ENCODE measurements around the gene GNAO1. TPM values are rescaled to one million over a fixed set of nuclear protein-coding genes. Genes with fewer than 3 reads are reported as not detected.

GNAO1 gene
- total RNA-seq, 4 donors from 2014 or later: 0.67 to 4.0 (median 2.2) TPM

DNA sequence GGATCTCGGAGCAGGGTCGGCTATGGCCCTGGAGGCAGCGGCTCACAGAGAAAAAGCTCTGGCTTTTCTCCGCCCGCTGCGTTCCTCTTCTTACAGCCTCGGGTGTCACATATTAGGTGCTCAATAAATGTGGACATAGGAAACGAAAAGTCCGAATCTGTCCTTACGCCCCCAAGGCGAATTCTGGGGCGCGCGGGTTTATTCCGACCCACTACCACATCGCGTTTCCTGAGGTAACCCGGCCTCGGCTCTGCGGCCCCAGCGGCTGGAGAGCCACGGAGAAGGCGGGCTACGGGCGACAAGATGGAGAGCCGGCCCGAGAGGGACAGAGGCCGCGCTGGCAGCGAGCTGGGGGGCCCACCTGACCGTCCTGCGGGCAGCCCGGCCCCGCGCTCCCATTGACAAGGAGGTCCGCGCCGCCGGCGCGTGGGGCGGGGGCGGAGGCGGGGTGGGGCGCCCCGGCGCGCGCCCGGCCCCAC is 573 bp upstream of the GNAO1 start:
- TF ChIP-seq, protein P1, sequence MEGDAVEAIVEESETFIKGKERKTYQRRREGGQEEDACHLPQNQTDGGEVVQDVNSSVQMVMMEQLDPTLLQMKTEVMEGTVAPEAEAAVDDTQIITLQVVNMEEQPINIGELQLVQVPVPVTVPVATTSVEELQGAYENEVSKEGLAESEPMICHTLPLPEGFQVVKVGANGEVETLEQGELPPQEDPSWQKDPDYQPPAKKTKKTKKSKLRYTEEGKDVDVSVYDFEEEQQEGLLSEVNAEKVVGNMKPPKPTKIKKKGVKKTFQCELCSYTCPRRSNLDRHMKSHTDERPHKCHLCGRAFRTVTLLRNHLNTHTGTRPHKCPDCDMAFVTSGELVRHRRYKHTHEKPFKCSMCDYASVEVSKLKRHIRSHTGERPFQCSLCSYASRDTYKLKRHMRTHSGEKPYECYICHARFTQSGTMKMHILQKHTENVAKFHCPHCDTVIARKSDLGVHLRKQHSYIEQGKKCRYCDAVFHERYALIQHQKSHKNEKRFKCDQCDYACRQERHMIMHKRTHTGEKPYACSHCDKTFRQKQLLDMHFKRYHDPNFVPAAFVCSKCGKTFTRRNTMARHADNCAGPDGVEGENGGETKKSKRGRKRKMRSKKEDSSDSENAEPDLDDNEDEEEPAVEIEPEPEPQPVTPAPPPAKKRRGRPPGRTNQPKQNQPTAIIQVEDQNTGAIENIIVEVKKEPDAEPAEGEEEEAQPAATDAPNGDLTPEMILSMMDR (IDR thresholded peaks at IDR 0.05): no peak
- TF ChIP-seq POLR2A (IDR thresholded peaks at IDR 0.05): no peak
- peak in 1 of 2 donors; percentile 86 for DNase-seq (ENCODE audit: low spot score in 2 of 2)
- peak overlapping the region; percentile 55 for H3K4me3 ChIP-seq (ENCODE audit: low read depth, poor library complexity, severe bottlenecking)
- intact Hi-C loops (cut with DNase I; ENCODE audit: low total_unique reads): no loop called here
- WGBS, 2 donors: 2% methylated on average over 19 of the region's 50 CpGs

DNA sequence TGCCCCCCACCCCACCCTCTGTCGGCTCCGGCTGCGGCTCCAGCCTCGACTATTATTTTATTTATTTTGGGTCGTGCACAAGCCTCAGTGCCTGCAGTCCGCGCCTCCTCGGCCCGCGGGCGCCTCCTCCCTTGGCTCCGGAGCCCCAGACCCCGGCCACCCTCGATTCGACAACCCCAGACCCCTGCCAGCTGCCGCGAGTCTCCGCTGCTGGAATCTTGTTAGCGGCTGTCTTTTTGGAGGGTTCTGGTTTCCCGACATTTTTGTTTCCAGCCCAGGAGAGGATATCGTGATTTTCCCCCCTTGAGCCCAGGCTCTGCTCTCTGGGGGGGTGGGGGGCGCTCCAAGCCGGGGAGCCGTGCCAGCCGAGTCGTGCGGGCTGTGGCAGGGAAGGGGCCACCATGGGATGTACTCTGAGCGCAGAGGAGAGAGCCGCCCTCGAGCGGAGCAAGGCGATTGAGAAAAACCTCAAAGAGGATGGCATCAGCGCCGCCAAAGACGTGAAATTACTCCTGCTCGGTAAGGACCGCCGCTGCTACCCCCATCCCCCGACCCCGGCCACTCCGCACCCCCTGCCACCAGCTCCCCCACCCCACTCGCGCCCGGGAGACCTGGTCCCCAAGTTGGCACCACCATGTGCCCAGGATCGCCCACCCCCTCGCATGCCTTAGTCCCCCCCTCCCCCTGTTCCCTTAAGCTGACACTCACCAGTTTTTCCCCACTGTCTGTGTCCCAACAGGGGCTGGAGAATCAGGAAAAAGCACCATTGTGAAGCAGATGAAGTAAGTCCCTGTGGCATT is 746 bp downstream of the GNAO1 start:
- intact Hi-C loops (cut with DNase I; ENCODE audit: low total_unique reads): no loop called here
- no peak for TF ChIP-seq POLR2A (IDR thresholded peaks at IDR 0.05)
- TF ChIP-seq, protein P1 (IDR thresholded peaks at IDR 0.05): no peak

DNA sequence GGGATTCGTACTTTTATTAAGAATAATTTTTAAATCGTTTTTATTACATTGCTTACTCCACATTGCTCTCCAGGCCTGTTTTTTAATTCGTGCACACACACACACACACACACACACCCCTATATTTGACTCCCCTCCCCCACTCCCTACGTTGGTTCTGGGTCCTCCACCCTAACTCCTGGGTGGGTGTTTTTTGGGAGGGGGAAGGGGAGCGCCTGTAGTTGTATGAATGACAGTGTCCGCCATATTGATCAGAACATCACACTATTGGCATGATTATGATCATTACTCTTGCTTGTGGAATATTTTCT is 1.3 kb downstream of the GNAO1 start:
- intact Hi-C loops (cut with DNase I; ENCODE audit: low total_unique reads): no loop called here
- no peak for DNase-seq (ENCODE audit: low spot score in 2 of 2)
- H3K4me3 ChIP-seq (ENCODE audit: low read depth, poor library complexity, severe bottlenecking): no peak overlapping the region
- 26 to 27% methylated on average over 6 of the region's 6 CpGs for WGBS, 2 donors
- TF ChIP-seq POLR2A (IDR thresholded peaks at IDR 0.05): no peak
- TF ChIP-seq, protein P1 (IDR thresholded peaks at IDR 0.05): no peak

More for the DNA sequence above, 746 bp downstream of the GNAO1 start:
- no peak for DNase-seq (ENCODE audit: low spot score in 2 of 2)
- 0 to 2% methylated on average over 43 to 46 of the region's 46 CpGs for WGBS, 2 donors
- H3K4me3 ChIP-seq (ENCODE audit: low read depth, poor library complexity, severe bottlenecking): peak overlapping the region; percentile 33

DNA sequence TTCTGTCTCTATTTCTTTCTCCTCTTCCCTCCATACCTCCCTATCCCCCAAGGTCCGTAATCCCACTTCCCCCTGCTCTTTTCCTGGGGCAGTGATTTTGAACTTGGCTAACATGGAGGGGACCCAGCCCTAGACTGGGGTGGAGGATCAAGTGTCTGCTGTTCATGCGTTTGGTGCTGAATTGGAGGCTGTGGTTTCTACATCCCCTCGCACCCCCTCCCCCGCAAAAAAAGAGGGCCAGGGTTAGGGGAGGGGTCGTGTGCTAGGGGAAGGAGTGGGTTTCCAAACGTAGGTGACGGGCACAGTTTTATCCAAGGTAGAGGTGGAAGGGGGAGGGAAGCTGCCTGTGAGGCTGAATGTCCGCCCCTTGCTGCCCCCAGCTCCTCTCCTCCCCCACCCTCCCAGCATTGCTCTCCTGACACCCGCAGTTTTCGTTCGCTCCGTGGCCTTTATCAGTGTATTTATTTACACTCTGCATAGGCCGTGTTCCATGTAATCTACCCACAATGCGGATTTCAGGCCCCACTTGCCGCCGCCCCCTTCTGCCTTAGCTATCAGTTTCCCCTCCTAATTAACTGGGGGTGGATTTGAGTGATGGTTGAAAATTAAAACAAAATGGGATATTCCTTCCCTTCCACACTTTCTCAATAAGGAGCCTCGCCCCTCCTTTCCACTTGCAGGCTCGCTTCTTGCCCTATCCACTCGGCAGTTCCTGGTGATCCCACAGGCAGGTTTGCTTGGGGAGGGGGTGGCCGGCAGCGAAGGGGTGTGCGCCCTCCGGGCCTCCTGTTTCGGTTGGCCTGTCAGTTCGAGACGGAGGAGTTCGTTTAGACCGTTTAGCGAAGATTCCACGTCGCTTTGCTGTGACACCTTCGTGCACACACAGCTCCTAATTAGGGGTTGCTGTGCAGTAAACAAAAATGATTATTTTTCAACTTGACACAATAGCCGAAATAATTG is 2.0 kb downstream of the GNAO1 start:
- 28 to 30% methylated on average over 33 of the region's 33 CpGs for WGBS, 2 donors
- TF ChIP-seq, protein P1 (IDR thresholded peaks at IDR 0.05): no peak
- no peak for TF ChIP-seq POLR2A (IDR thresholded peaks at IDR 0.05)
- intact Hi-C loops (cut with DNase I; ENCODE audit: low total_unique reads): no loop called here
- no peak overlapping the region for H3K4me3 ChIP-seq (ENCODE audit: low read depth, poor library complexity, severe bottlenecking)
- no peak for DNase-seq (ENCODE audit: low spot score in 2 of 2)

DNA sequence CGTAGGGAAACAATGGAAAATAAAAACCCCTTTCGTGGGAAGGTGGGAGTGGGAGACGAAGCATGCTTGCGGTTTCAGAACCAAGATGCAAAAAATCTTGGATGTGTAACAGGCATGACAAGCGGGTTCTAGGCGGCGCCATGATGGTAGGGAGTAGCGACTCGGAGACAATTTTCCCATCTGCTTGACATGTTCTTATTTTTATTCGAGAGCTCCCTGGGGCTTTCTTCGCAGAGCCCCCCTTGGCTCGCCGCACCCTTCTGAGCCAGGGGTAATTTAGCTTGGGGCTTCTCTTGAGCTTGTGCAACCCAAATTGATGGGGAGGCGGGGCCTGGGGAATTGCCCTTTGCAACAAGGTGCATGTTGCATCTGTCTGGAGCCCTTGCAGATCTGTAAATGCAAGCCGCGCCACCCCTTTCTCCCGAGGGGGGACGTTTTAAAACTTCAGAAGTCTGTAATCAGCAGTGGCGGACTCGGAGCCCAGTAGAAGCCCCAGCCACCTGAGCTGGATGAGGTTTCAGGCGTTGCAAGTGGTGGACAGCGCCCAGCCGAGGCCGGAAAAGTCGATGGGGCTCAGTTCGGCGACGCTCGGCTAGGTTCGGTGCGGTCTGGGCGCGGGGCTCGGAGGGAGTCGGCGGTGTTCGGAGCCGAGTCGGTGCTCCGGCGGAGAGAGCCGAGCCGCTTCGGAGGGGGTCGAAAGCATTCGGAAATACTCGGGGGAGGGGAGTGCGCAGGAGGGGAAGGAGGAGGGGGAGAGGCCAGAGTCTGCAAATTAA is 2.9 kb downstream of the GNAO1 start:
- 3 to 7% methylated on average over 34 to 48 of the region's 48 CpGs for WGBS, 2 donors
- TF ChIP-seq, protein P1 (IDR thresholded peaks at IDR 0.05): no peak
- TF ChIP-seq POLR2A (IDR thresholded peaks at IDR 0.05): no peak
- DNase-seq (ENCODE audit: low spot score in 2 of 2): peak in 1 of 2 donors; percentile 93
- H3K4me3 ChIP-seq (ENCODE audit: low read depth, poor library complexity, severe bottlenecking): peak overlapping the region; percentile 11
- intact Hi-C loops (cut with DNase I; ENCODE audit: low total_unique reads): no loop called here
